Dendritic cell treated with granulocyte-macrophage colony-stimulating factor and Interleukin-4, amounts not matched to agents 40 ng/mL and 50 ng/mL, for 4 days (primary cell): ENCODE data around the gene GOLGA6L10.
"Not testable (repeated sequence)": the region's sequence is repeated elsewhere in the genome, so short reads cannot be mapped to it uniquely, and the experiment has no call there.

Experiments used
- H3K27ac Mint-ChIP-seq: one replicate; pipeline ENCODE4 v1.8.0; 2022; ENCODE audit warnings: mild to moderate bottlenecking, mixed read lengths
- H3K27me3 Mint-ChIP-seq: one replicate; pipeline ENCODE4 v1.8.0; 2022; ENCODE audit warnings: mild to moderate bottlenecking, mixed read lengths
- H3K36me3 Mint-ChIP-seq: one replicate; pipeline ENCODE4 v1.8.0; 2022; ENCODE audit warnings: low read depth, mixed read lengths
- H3K4me1 Mint-ChIP-seq: one replicate; pipeline ENCODE4 v1.8.0; 2022; ENCODE audit warnings: low read depth, mixed read lengths
- H3K4me3 Mint-ChIP-seq: one replicate; pipeline ENCODE4 v1.8.0; 2022; ENCODE audit warnings: mild to moderate bottlenecking, moderate library complexity, mixed read lengths
- H3K9me3 Mint-ChIP-seq: one replicate; pipeline ENCODE4 v1.8.0; 2022; ENCODE audit warnings: mixed read lengths
- intact Hi-C: fragments of 100-400 bp; cut with micrococcal nuclease; formaldehyde crosslinking; loops from one replicate; pipeline ENCODE4 v1.15.0; 2022

GOLGA6L10 gene

DNA sequence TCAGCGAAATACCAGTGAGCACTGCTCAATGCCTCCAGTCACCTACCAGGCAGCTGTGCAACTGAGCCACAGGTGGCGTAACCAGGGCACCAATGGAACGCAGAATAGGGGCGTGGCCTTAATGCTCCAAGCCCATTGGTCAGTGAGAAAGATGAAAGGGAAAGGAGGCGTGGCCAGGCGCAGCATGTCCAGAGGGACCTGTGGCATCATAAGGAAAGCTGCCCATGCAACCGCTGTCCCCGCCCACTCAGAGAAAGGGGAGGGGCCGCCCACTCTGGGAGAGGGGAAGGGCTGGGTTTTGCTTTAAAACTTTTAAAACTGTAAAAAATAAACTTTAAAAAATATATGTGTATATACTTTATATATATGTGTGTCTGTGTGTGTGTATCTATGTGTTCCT is at the start of gene GOLGA6L10:
Gene GOLGA6L10 (minus strand): TSS at position 101 of the 400 bp plus-strand sequence. CDS start 100 bp downstream, at position 1.
- H3K27me3 Mint-ChIP-seq, H3K27ac Mint-ChIP-seq, H3K4me3 Mint-ChIP-seq, H3K4me1 Mint-ChIP-seq, intact Hi-C loops, H3K9me3 Mint-ChIP-seq, H3K36me3 Mint-ChIP-seq: not testable (repeated sequence)

DNA sequence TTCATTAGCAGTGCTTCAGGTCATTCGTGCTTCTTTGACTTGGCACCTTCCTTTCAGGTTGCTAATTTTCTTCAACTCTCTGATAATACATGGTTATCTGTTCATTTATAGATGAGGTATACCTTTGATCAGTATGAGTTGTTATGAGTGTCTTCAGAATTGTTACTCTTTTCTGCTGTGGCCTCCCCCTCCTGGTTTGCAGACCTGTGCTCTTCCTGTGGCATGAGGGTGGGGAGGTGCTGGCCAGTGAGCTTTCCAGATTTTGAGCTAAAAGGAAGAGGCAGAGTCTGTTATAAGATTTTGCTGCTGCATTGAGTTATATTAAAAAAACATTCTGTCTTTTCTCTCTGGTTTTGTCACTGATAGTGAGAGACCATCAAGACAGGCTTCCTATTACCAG is 49.5 kb upstream of the GOLGA6L10 start:
- H3K4me3 Mint-ChIP-seq: no peak overlapping the region
- H3K27ac Mint-ChIP-seq: no peak overlapping the region
- H3K4me1 Mint-ChIP-seq: no peaks in the 10 kb centered on the region
- intact Hi-C loops: no loop called here
- no peaks in the 10 kb centered on the region for H3K9me3 Mint-ChIP-seq
- no peaks in the 10 kb centered on the region for H3K36me3 Mint-ChIP-seq
- H3K27me3 Mint-ChIP-seq: no peaks in the 10 kb centered on the region

GRCh38 chr15:82397817-82398216 is 48.5 kb upstream of the GOLGA6L10 start:
- no peaks in the 10 kb centered on the region for H3K4me1 Mint-ChIP-seq
- H3K4me3 Mint-ChIP-seq: no peak overlapping the region
- no peaks in the 10 kb centered on the region for H3K27me3 Mint-ChIP-seq
- no peaks in the 10 kb centered on the region for H3K9me3 Mint-ChIP-seq
- intact Hi-C loops: no loop called here
- no peaks in the 10 kb centered on the region for H3K36me3 Mint-ChIP-seq
- H3K27ac Mint-ChIP-seq: no peak overlapping the region

DNA sequence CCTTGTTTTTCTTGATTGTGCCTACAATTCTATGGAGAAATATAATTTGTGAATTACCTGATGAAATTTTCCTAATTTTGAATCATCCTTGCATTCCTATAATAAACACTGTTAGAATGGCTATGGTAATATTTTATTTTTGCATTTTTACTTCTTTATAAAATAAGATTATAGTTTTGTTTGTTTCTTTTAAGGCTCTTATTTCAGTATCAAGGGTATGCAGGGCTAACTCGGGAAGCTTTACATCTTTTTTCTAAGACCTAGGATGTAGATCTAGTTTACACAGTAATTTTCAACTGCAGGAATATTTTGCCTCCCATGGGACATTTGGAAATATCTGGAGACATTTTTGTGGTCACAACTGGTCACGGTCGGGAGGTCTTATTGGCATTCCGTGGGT is 46.5 kb upstream of the GOLGA6L10 start:
- H3K9me3 Mint-ChIP-seq, H3K27ac Mint-ChIP-seq, H3K27me3 Mint-ChIP-seq, H3K36me3 Mint-ChIP-seq, H3K4me3 Mint-ChIP-seq, H3K4me1 Mint-ChIP-seq, intact Hi-C loops: not testable (repeated sequence)

- no peaks in the 10 kb centered on the region for H3K4me1 Mint-ChIP-seq
- intact Hi-C loops: no loop called here
- no peaks in the 10 kb centered on the region for H3K27me3 Mint-ChIP-seq
- no peaks in the 10 kb centered on the region for H3K9me3 Mint-ChIP-seq
- H3K27ac Mint-ChIP-seq: no peak overlapping the region
- no peaks in the 10 kb centered on the region for H3K36me3 Mint-ChIP-seq
- no peak overlapping the region for H3K4me3 Mint-ChIP-seq
Observed at GRCh38 chr15:82393671-82394070, 44.4 kb upstream of the GOLGA6L10 start.

- H3K9me3 Mint-ChIP-seq, H3K36me3 Mint-ChIP-seq, H3K4me1 Mint-ChIP-seq, intact Hi-C loops, H3K27me3 Mint-ChIP-seq, H3K27ac Mint-ChIP-seq, H3K4me3 Mint-ChIP-seq: not testable (repeated sequence)
Observed at GRCh38 chr15:82392077-82392476, 42.8 kb upstream of the GOLGA6L10 start.

GRCh38 chr15:82390152-82390551 is 40.9 kb upstream of the GOLGA6L10 start:
- H3K4me1 Mint-ChIP-seq, intact Hi-C loops, H3K4me3 Mint-ChIP-seq, H3K27me3 Mint-ChIP-seq, H3K36me3 Mint-ChIP-seq, H3K9me3 Mint-ChIP-seq, H3K27ac Mint-ChIP-seq: not testable (repeated sequence)

GRCh38 chr15:82387209-82387608 is 37.9 kb upstream of the GOLGA6L10 start:
- H3K27me3 Mint-ChIP-seq, intact Hi-C loops, H3K27ac Mint-ChIP-seq, H3K9me3 Mint-ChIP-seq, H3K4me1 Mint-ChIP-seq, H3K36me3 Mint-ChIP-seq, H3K4me3 Mint-ChIP-seq: not testable (repeated sequence)

- H3K4me1 Mint-ChIP-seq, H3K27me3 Mint-ChIP-seq, H3K36me3 Mint-ChIP-seq, H3K27ac Mint-ChIP-seq, intact Hi-C loops, H3K4me3 Mint-ChIP-seq, H3K9me3 Mint-ChIP-seq: not testable (repeated sequence)
Observed at GRCh38 chr15:82381330-82381955, 32.2 kb upstream of the GOLGA6L10 start.

DNA sequence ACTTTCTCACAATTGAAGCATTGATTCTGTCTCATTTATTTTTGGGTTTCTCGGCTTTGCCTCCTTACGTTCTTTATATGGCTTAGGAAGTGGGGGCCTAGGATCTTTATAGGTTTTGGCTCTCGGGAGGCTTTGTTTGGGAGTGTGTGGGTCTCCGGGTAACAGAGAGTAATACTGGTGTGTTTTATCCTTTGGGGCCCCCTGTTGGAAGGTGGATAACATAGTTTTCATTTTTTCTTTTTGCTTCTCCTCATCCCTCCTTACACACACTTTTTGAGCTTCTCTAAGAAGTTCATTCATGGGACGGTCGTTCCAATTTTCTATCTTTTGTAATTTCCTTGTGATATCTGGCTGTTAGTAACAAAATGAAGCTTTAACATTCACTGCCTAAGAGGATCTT is 30.3 kb upstream of the GOLGA6L10 start:
- H3K36me3 Mint-ChIP-seq, H3K9me3 Mint-ChIP-seq, H3K4me3 Mint-ChIP-seq, intact Hi-C loops, H3K27ac Mint-ChIP-seq, H3K4me1 Mint-ChIP-seq, H3K27me3 Mint-ChIP-seq: not testable (repeated sequence)

DNA sequence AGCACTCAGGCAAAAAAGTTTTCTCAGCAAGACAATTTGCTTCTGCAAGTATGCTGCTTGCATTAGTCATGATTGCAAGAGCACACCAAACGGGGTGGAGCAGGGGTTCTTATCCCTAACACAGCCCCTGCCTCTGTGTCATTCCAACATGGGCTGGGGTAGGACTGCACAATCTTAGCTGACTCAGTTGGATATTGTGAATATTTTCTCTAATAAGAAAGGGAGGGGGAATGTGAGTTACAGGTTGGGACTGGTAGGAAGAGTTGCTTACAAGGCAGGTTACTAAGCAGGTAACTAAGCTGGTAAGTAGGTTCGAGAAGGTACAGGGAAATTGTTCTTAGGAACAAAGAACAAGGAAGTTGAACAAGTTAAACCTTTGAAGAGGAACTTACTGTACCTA is 24.4 kb upstream of the GOLGA6L10 start:
- H3K4me1 Mint-ChIP-seq, H3K4me3 Mint-ChIP-seq, intact Hi-C loops, H3K36me3 Mint-ChIP-seq, H3K9me3 Mint-ChIP-seq, H3K27me3 Mint-ChIP-seq, H3K27ac Mint-ChIP-seq: not testable (repeated sequence)

GRCh38 chr15:82371656-82372055 is 22.4 kb upstream of the GOLGA6L10 start:
- Mint-ChIP-seq H3K27ac (no peak overlapping the region), H3K27me3 (no peaks in the 10 kb centered on the region), H3K4me3 (no peak overlapping the region), H3K36me3 (no peaks in the 10 kb centered on the region), H3K4me1 (peaks cover 8% of the 10 kb centered on the region), H3K9me3 (no peaks in the 10 kb centered on the region)
- intact Hi-C loops: no loop called here

DNA sequence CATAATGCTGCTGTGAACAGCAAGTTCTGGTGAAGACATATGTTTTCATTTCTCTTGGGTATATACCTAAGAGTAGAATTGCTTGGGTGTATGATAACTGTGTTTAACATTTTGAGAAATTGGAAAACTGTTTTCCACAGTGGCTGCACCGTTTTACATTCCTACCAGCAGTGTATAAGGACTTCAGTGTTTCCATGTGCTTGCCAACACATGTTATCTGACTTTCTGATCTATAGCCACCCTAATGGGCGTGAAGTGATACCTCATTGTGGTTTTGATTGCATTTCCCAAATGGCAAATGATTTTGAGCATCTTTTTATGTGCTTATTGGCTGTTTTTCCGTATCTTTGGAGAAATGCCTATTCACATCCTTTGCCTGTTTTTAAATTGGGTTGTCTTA is 18.5 kb upstream of the GOLGA6L10 start:
- H3K4me3 Mint-ChIP-seq, H3K27me3 Mint-ChIP-seq, H3K27ac Mint-ChIP-seq, H3K36me3 Mint-ChIP-seq, intact Hi-C loops, H3K4me1 Mint-ChIP-seq, H3K9me3 Mint-ChIP-seq: not testable (repeated sequence)

- H3K4me1 Mint-ChIP-seq, H3K27me3 Mint-ChIP-seq, H3K9me3 Mint-ChIP-seq, intact Hi-C loops, H3K27ac Mint-ChIP-seq, H3K4me3 Mint-ChIP-seq, H3K36me3 Mint-ChIP-seq: not testable (repeated sequence)
Observed at GRCh38 chr15:82365692-82366323, 16.5 kb upstream of the GOLGA6L10 start.

DNA sequence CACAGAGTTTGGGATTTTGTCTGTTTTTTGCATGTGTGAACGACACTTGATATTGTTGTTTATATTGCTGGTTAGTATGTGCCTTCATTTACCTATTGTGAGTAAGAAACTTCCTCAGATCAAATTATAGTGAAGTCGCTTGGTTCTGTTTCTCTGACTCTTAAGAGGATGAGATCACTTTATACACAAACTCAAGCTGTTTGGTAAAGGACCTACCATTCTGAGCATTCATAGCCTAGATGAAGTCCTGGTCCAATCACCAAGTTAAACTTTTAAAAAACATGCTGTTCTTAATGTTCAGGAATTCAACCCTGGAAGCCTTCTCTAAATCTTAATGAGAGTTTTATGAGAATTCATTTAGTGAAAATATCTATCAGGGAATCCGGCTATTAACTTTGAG is 15.3 kb upstream of the GOLGA6L10 start:
- H3K4me1 Mint-ChIP-seq, H3K9me3 Mint-ChIP-seq, intact Hi-C loops, H3K27me3 Mint-ChIP-seq, H3K4me3 Mint-ChIP-seq, H3K27ac Mint-ChIP-seq, H3K36me3 Mint-ChIP-seq: not testable (repeated sequence)
